GM19240 (cell line): Measurements from ENCODE around the gene PTP4A2.

Experiments used
- DNase-seq: peaks from one replicate; pipeline ENCODE4 v3.0.0; 2011; ENCODE audit warnings: low spot score; ENCODE audit not compliant: insufficient read length

Gene PTP4A2

GRCh38 chr1:31938184-31938975 lies at the start of gene PTP4A2:
Gene PTP4A2, minus strand, starts transcription at chr1:31938368. Its CDS starts 19,303 bp downstream, at chr1:31919065.
- DNase-seq, result peak; percentile 71

DNA sequence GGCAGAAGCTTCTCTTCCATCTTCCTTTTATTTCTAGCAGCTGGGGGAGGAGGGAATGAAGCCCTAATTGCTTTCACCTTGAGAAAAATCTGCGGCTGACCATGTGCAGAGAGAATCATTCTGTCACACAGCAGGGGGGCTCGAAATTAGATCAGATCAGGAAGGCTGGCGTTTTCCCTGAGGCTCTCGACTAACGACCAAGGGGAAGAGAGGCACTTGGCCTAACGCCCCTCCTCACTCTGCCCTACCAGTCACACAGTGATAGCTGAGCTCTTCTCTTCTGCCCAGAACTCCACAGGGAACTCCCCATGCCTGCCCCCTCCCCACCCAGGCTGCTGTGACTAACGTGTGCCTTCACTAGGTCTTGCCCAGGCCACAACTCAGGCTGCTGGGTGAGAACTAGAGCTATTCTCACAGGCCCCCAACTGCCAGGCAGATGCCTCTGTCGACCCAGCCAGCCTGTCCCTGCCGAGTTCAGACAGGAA lies 49.0 kb upstream of the PTP4A2 start:
- no peak for DNase-seq

DNA sequence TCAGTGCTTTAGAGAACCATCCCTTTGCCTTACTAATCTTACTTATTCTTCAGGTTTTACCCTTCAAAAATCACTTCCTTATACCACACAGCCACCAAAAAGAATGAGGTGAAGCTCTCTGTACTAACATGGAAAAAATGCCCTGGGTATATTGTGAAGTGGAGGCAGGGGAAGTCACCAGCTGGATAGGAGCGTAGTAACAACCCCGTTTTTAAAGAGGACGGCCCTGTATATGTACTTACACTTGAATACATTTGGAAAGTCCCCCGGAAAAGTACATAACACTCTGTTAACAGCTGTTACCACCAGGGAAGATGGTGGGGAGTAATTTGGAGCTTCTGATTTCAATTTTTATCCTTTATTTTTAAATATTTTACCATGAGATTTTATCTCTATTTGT lies 47.3 kb upstream of the PTP4A2 start:
- no peak for DNase-seq

DNA sequence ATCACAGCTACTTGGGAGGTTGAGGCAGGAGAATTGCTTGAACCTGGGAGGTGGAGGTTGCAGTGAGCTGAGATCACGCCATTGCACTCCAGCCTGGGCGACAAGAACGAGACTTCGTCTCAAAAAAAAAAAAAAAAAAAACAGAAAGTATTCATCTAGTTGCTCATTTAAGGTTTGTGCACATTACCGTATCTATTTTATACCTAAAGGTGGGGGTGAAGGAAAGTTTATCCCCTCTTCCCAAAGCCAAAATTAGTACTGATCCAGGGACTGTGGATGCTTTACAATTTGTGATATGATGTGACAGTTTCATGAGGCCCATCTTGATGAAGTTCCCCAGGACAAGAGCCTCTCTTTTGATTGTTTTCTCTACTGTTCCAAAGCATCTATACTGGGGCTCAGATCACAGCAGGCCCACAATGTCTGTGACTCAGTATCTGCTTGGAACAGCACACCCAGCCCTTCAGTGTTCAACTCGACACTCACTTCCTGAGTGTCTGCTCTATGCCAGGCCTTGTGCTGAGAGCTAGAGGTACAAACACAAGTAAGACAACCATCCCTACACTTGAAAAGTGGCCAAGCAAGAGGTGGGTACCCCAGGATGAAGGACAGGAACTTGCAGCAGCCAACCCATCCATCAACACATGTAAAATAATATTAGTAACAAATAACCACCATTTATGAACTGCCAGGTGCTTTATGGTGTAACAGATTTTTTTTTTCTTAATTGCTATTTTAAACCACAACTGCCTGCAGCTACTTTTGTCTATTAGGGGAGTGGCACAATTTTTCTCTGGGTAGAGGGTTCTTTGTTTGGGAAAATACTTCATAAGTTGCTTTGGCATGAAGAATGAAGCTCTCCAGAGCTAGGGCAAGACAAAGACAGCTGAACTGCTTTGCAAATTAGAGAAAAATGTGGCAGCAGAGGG lies 46.5 kb upstream of the PTP4A2 start:
- no peak for DNase-seq

GRCh38 chr1:31981972-31982371 lies 43.8 kb upstream of the PTP4A2 start:
- no peak for DNase-seq

DNA sequence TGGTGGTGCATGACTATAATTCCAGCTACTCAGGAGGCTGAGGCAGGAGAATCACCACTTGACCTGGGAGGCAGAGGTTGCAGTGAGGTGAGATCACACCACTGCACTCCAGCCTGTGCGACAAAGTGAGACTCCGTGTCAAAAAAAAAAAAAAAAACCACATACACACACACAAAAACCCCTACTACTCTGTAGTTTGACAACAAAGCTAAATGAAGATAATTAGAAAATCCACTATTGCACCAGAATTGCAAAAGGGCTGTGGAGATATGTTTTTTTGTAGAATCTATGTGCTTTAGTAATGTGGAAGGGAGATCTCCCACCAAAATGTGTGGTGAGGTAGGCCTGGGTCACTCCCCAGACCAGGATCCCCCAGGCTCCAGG lies 43.3 kb upstream of the PTP4A2 start:
- DNase-seq, result no peak

DNA sequence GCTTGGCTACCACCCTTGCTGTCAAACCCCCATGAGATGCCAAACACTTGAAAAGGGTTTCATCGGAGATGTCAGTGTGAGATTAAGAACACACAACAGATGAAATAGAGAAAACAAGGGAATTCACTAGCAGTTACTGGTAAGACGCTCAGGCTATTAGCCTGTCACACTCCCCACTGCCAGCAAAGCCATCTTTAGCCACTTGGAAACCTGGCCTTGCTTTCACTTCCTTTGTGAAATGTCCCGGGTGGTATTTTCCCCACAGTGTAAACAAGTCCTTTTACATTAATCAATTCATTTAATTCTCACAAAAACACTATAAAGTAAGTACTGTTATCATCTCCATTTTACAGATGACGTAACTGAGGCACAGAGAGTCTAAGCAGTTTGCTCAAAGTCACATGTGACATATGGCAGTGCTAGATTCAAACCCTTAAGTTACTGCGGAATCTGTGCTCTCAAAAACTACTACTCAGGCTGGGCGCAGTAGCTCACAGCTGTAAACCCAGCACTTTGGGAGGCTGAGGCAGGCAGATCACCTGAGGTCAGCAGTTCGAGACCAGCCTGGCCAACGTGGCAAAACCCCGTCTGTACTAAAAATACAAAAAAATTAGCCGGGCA lies 42.8 kb upstream of the PTP4A2 start:
- no peak for DNase-seq

DNA sequence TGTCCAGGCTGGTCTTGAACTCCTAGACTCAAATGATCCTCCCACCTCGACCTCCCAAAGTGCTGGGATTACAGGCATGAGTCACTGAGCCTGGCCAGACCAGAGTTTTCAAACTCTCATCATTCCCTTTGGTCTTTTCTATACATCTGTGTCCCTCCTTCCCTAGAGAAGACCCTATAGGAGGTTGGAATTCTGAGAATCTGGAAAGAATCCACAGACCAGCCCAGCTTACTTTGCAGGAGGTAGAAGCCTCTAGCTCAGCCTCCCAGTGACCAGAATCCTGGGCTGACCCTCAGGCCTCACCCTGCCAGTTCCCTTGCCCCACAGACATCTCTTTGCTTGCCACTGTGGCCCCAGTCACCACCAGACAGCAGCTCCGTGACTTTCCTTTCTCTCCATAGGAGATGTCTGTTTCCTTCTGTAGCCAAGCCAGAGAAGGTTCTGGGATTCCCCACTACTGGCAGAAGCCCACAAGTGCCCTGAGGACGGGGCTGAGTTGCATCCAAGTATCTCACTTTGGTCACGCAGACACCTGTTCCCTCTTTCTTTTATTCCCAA lies 40.8 kb upstream of the PTP4A2 start:
- no peak for DNase-seq

GRCh38 chr1:31977385-31978131 lies 39.4 kb upstream of the PTP4A2 start:
- no peak for DNase-seq

- no peak for DNase-seq
These were observed 38.2 kb upstream of the PTP4A2 start for GRCh38 chr1:31976401-31976800.

DNA sequence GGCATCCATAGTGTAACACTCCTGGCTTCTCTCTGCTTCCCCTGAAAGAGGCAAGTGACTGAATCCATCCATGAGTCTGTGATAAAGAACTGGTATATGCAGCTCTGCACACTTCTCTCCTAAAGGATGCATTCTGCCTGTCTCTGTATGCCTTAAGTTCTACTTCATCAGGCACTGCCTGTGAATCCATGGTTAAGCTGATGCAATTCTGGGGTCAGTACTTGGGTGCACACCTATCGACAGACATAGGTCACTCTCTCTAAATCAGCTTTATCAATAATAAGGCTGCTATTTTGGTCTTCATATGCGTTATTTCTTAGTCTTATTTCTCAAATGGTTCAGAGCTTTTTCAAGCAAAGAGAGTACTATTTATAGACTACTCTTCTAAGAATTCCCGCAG lies 32.7 kb upstream of the PTP4A2 start:
- no peak for DNase-seq

- DNase-seq, result no peak
These were observed 23.4 kb upstream of the PTP4A2 start for GRCh38 chr1:31961536-31961935.

- no peak for DNase-seq
These were observed 21.6 kb upstream of the PTP4A2 start for GRCh38 chr1:31959521-31960340.

- no peak for DNase-seq
These were observed 19.8 kb upstream of the PTP4A2 start for GRCh38 chr1:31957701-31958674.

DNA sequence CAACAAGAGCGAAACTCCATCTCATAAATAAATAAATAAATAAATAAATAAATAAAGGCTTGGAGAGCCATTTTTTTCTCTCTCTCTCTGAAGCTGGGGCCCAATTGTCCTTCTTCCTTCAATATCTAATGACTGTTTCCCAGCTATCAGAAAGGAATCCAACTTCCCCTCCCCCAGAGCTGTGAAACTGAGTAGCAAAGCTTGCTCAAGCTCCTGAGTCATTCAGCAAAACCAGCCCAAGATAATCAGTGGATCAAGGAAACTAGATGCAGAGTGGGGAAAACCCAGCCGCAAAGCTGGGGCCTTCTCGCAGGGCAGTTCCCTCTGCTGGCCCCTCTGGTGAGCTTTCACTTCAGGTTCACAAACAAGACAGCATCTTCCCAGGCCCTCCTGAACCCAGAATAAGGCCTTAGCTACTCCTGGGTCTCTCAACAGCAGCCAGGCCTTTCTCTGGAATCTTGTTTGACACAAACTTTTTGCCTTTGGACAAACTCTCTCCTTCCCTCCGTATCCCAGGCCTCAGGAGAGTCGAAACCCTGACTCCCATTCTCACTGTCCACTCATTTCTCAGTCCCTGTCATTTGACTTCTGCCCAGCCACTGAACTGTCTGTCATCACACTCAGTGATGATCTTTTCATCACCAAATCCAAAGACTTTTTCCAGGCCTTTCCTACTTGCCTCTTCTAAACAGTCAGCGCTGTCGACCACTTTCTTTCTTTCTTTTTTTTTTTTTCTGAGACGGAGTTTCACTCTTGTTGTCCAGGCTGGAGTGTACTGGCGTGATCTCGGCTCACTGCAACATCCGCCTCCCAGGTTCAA lies 18.0 kb upstream of the PTP4A2 start:
- DNase-seq, result peak; percentile 46

DNA sequence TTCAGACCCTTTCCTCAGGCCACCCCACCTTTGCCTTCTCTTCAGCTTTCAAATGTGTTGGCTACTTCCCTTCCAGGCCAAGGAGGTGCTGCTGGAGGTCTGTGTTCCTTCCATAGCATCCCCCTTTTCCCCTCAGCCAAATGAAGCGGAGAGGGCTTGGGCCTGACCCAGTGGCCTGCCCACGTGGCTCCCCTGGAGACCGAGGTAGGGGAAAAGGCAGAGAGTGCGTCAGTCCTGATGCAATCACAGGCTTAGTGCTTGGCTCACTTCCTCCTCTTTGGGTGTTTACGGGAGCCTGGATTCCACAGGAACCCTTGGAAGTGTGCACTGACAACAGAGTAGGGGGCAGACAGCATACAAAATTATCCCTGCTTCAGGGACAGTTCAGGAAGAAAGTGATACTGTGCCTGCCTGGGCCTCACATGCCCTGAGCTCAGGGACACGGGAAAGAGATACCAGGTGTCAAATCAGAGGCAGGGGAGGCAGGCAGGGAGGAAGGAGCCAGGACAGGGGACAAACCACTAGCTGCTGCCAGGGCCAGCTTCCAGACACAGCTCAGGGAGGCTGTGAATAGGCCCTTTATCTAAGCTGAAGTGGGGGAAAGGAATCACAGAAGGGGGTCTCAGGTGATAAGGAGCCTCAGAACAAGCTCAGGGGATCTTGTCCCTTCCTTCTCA lies 16.6 kb upstream of the PTP4A2 start:
- DNase-seq, result no peak

- DNase-seq, result no peak
These were observed 14.7 kb upstream of the PTP4A2 start for GRCh38 chr1:31952825-31953220.
